Osteocyte (in vitro differentiated cells): ENCODE measurements around the gene FBXO33. TPM values are rescaled to one million over a fixed set of nuclear protein-coding genes. Genes with fewer than 3 reads are reported as not detected.
"Not testable (repeated sequence)": the region's sequence is repeated elsewhere in the genome, so short reads cannot be mapped to it uniquely, and the experiment has no call there.

Source experiments
- DNase-seq: peaks from one replicate; pipeline ENCODE4 v3.0.0; 2021; ENCODE audit warnings: mixed read lengths; ENCODE audit not compliant: unreplicated experiment; ENCODE audit errors: extremely low spot score
- H3K27ac Mint-ChIP-seq: one replicate; pipeline ENCODE4 v1.8.0; 2021; ENCODE audit warnings: mild to moderate bottlenecking, mixed read lengths; ENCODE audit not compliant: unreplicated experiment
- H3K27me3 Mint-ChIP-seq: one replicate; pipeline ENCODE4 v1.8.0; 2021; ENCODE audit warnings: mixed read lengths; ENCODE audit not compliant: unreplicated experiment
- H3K36me3 Mint-ChIP-seq: one replicate; pipeline ENCODE4 v1.8.0; 2021; ENCODE audit warnings: mixed read lengths; ENCODE audit not compliant: unreplicated experiment
- H3K4me1 Mint-ChIP-seq: one replicate; pipeline ENCODE4 v1.8.0; 2021; ENCODE audit warnings: mixed read lengths; ENCODE audit not compliant: unreplicated experiment
- H3K4me3 Mint-ChIP-seq: one replicate; pipeline ENCODE4 v1.8.0; 2021; ENCODE audit warnings: mild to moderate bottlenecking, moderate library complexity, mixed read lengths; ENCODE audit not compliant: unreplicated experiment
- H3K9me3 Mint-ChIP-seq: one replicate; pipeline ENCODE4 v1.8.0; 2021; ENCODE audit warnings: mixed read lengths; ENCODE audit not compliant: unreplicated experiment
- total RNA-seq: library from RNA; stranded (reverse); gene quantifications from 2 replicates; pipeline ENCODE4 v1.2.1, GENCODE V29; 2021
- TF ChIP-seq, protein P1 (sequence below): fragments of 200-600 bp; sonication (generic); IDR thresholded peaks from 2 replicates; pipeline ENCODE4 v1.5.0; 2021; ENCODE audit warnings: antibody characterized with exemption, mild to moderate bottlenecking, moderate library complexity

Gene FBXO33
- total RNA-seq, 1 donor from 2014 or later: 10.0 TPM

DNA sequence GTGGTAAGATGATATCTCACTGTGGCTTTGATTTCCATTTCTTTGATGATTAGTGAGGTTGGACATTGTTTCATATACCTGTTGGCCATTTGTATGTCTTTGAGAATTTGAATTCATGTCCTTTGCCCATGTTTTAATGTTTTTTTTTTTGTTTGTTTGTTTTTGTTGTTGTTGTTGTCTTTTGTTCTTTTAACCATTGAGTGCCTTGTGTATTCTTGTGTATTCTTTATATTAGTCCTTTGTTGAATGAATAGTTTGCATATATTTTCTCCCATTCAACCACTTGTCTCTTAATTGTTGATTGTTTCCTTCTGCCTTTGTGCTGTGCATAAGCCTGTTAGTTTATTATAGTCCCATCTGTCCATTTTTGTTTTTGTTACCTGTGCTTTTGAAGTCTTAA is 71.9 kb downstream of the FBXO33 start:
- Mint-ChIP-seq H3K4me1 (no peaks in the 10 kb centered on the region), H3K27ac (no peak overlapping the region), H3K27me3 (no peaks in the 10 kb centered on the region), H3K36me3 (peaks cover 47% of the 10 kb centered on the region), H3K4me3 (no peak overlapping the region), H3K9me3 (peaks cover 15% of the 10 kb centered on the region)
- TF ChIP-seq, protein P1, sequence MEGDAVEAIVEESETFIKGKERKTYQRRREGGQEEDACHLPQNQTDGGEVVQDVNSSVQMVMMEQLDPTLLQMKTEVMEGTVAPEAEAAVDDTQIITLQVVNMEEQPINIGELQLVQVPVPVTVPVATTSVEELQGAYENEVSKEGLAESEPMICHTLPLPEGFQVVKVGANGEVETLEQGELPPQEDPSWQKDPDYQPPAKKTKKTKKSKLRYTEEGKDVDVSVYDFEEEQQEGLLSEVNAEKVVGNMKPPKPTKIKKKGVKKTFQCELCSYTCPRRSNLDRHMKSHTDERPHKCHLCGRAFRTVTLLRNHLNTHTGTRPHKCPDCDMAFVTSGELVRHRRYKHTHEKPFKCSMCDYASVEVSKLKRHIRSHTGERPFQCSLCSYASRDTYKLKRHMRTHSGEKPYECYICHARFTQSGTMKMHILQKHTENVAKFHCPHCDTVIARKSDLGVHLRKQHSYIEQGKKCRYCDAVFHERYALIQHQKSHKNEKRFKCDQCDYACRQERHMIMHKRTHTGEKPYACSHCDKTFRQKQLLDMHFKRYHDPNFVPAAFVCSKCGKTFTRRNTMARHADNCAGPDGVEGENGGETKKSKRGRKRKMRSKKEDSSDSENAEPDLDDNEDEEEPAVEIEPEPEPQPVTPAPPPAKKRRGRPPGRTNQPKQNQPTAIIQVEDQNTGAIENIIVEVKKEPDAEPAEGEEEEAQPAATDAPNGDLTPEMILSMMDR: no peak
- no peak for DNase-seq

DNA sequence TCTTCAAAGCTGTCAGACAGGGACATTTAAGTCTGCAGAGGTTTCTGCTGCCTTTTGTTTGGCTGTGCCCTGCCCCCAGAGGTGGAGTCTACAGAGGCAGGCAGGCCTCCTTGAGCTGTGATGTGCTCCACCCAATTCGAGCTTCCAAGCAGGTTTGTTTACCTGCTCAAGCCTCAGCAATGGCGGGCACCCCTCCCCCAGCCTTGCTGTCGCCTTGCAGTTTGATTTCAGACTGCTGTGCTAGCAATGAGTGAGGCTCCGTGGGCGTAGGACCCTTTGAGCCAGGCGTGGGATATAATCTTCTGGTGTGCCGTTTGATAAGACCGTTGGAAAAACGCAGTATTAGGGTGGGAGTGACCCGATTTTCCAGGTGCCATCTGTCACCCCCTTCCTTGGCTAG is 73.2 kb downstream of the FBXO33 start:
- peaks cover 41% of the 10 kb centered on the region for H3K36me3 Mint-ChIP-seq
- H3K27me3 Mint-ChIP-seq, H3K4me3 Mint-ChIP-seq, DNase-seq, H3K4me1 Mint-ChIP-seq, H3K27ac Mint-ChIP-seq: not testable (repeated sequence)
- peaks cover 15% of the 10 kb centered on the region for H3K9me3 Mint-ChIP-seq

DNA sequence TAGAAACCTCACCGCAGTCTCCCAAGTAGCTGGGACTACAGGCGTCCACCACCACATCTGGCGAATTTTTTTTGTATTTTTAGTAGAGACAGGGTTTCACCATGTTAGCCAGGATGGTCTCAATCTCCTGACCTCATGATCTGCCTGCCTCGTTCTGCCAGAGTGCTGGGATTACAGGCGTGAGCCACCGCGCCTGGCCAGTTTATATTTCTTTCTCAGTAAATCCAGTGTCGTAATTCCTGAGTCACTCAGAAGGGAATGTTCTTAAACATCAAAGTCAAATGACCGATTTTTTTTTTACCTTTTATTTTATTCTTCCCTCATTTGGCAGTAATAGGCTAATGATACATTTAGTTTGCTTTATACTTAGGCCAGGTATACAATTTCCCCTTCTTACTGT is 80.5 kb downstream of the FBXO33 start:
- Mint-ChIP-seq H3K9me3 (peaks cover 13% of the 10 kb centered on the region), H3K27ac (no peak overlapping the region), H3K27me3 (no peaks in the 10 kb centered on the region), H3K4me1 (no peaks in the 10 kb centered on the region), H3K36me3 (peaks cover 43% of the 10 kb centered on the region), H3K4me3 (no peak overlapping the region)
- DNase-seq: no peak
- TF ChIP-seq, protein P1: no peak

DNA sequence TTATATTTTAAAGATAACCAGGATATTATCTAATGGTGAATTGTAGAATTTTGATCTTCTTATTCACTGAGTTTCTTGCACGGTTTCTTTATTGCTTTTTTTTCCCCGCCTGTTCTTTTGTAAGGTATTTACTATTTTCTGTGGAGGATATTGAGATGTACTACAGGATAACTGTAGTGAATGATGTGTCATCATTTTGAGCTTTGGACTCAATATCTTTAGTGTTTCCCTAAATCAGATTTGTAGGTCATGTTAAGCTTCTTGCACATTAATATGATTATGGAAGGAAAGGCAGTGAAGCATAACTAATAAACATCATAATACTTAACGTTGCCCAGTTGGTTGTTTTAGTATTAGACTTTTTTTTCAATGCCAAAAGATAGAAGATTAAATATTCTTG is 81.4 kb downstream of the FBXO33 start:
- Mint-ChIP-seq H3K4me3 (no peak overlapping the region), H3K27me3 (no peaks in the 10 kb centered on the region), H3K4me1 (no peaks in the 10 kb centered on the region), H3K27ac (no peak overlapping the region), H3K9me3 (peaks cover 13% of the 10 kb centered on the region), H3K36me3 (peaks cover 42% of the 10 kb centered on the region)
- DNase-seq: no peak
- TF ChIP-seq, protein P1: no peak

Other genes starting within 250 kb of the FBXO33 start
- gene MIA2, start 198.5 kb downstream of the FBXO33 start, total RNA-seq: 21.4 and 22.5 TPM in 2 replicates